COR-L47 (cell line): ENCODE data around the gene PDCD6IP.
A peak's percentile ranks its signal among the peaks of the same experiment; 100 is the strongest.
"Not testable (repeated sequence)": the region's sequence is repeated elsewhere in the genome, so short reads cannot be mapped to it uniquely, and the experiment has no call there.

Source experiments
- DNase-seq: peaks from one replicate; lab custom pipeline; 2025; lab: John Stamatoyannopoulos, UW

The PDCD6IP gene

DNA sequence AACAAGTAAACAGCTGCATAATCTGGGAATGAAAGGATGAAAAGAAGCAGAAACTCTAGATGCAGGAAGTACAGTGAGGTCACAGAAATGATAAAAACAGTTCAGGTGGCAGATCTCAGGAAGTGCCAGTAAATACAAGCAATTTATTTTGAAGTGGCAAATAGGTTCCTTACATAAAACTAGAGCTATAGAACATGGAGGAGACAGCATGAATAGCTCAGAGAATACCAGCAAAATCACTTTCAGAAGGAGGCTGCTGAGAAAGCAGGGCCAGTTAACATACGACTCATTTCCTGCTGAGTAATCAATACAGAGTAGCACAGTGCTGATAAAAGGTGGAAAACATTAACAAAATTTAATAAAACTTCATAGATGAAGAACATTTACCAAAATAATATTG is 57.0 kb downstream of the PDCD6IP start:
- not testable (repeated sequence) for DNase-seq

DNA sequence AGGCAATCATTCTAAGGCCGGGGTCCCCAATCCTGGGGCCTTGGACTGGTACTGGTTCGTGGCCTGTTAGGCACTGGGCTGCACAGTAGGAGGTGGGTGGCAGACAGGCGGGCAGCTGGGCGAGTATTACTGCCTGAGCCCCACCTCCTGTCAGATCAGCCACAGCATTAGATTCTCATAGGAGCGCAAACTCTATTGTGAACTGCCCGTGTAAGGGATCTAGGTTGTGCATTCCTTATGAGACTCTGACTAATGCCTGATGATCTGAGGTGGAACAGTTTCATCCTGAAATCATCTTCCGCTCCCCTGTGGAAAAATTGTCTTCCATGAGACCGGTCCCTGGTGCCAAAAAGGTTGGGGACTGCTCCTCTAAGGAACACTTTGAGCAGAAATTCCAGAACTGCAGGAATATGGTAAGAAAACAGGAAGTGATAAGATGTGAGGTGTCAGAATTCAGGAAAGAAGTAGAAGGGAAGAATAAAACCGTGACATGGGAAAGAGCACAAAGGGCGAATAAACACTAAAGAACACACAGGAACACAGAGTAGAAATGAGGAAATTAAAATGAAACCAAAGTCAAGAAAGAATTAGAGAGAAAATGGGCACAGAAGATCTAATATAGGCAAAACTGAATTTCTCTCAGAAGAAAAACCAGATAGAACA is 57.6 kb downstream of the PDCD6IP start:
- no peak for DNase-seq

DNA sequence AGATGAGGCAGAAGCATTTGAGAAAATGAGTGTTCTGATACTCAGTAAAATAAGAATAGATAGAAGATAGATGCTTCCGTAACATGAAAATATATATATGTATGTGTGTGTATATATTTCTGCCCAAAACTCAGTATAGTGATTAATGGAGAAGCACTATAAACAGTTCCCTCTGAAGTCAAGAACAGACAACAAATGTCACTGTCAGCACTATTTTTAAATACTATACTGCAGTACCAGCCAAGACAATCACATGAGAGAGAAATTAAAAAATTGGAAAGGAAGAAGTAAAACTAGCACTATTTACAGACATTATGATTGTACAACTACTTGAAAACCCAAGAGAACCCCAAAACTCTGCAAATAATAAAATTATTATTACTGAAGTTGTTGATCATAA is 59.3 kb downstream of the PDCD6IP start:
- DNase-seq: not testable (repeated sequence)

DNA sequence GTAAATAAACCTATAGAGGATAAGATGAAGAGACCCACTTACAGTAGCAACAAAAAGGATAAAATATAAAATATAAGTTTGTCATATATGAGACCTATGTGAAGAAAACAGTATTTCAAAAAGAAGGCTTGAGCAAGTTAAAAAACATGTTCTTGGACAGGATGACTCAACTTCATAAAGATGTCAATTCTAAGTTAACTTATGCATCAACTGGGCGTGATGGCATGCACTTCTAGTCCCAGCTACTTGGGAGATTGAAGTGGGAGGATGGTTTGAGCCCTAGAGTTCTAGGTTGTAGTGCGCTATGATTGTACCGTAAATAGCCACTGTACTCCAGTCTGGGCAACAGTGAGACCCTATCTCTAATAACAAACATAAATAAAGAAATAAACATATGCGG is 59.7 kb downstream of the PDCD6IP start:
- DNase-seq: no peak

DNA sequence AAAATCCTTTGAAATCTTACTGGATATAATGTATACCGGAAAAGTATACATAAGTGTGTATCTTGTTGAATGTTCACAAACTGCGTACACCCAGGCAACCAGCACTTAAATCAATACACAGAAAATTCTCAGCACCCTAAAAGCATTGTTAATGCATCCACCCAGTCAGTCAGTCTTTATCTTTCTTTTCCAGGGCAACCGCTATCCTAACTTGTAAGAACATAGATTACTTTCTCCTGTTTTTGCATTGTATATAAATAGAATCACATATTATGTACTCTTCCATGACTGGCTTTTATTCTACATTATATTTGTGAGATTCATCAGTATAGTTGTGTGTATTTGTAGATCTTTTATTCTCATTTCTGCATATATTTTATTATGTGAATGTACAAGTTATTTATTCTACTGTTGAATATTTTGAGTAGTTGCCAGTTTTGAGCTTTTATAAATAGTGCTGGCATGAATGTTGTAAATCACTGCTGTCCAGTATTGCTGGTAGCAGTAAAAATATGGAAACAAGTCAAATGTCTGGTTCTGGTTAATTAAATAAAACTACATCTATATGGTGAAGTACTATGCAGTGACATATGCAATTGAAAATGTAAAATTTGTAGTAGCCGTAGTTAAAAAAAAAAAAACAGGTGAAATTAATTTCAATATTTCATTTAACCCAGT is 62.1 kb downstream of the PDCD6IP start:
- DNase-seq: no peak

DNA sequence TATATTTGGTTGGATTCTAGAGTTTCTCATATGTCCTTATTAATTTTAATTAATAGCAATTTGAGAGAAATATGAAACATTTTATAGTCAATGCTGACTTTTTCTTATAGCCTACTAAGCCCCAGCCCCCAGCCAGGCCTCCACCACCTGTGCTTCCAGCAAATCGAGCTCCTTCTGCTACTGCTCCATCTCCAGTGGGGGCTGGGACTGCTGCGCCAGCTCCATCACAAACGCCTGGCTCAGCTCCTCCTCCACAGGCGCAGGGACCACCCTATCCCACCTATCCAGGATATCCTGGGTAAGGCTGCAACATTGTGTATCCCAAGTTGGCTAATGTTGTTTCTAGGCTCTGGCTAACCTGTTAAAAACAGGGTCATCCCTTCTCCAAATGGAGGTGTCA is 66.7 kb downstream of the PDCD6IP start:
- no peak for DNase-seq

DNA sequence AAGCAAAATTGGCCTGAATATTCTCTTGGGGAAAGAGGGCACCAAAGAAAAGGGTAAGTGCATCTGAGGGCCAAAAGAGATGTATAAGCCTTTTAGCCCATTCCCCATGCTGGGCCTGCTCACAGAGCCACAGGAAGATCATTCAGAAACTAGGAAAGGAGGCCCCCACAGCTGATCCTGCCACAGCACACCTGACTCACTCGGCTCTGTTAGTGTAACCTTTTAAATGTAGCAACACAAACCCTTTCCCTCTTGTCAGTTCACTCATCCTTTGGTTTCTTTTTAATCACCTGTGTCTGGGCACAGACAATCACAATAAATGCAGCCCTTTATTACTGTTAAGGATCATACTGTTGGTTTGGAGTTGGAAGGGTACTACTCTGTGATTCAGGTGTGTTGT is 69.9 kb downstream of the PDCD6IP start:
- no peak for DNase-seq

DNA sequence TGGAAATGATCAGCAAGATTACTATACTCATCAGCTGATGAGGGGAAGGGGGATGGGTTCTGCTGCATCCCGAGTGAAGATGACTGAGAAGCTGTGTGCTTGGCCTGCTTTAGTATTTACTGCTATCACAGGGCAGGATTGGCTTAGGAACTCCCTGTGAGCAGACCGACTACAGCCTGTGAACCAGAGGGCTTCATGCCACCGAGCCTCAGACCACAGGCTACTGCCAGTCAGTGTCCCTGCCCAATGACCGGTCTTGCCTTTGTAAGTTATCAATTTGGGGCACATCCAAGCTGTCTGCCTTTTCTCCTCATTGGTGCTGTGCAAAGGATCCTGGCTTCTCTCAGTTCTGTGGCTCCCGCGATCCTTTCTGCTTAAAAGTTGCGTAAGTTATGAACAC is 71.5 kb downstream of the PDCD6IP start:
- no peak for DNase-seq

DNA sequence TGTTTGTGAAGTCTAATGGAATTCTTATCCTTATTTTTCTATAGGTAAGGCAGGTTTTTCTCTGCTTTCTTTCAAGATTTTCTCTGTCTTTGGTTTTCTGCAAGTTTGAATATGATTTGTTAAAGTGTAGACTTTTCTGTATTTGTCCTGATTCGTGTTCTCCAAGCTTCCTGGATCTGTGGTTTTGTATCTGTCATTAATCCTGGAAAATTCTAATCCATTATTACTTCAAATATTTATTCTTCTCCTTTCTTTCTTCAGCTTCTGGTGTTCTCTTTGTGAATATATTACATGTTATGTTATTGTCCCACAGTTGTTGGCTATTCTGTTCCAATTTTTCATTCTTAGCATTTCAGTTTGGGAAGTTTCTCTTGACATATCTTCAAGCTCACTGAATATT is 76.4 kb downstream of the PDCD6IP start:
- DNase-seq: no peak

DNA sequence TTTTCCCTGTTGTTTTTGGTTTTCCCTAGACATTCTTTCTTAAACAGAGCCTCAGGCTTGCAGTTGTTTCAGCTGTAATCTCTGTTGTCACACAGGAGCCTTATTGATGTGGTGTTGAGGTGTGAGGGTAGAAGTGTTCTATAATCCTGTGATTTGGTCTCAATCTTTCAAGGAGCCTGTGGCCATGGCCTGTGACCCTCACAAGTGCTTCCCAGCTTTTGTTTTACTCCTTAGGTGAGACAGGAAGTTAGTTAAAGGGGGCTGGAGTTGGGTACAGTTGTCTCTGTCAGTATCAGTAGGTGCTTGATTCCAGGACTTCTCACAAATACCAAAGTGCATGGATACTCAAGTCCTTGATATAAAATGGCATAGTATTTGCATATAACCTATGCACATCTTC is 77.2 kb downstream of the PDCD6IP start:
- DNase-seq: no peak

DNA sequence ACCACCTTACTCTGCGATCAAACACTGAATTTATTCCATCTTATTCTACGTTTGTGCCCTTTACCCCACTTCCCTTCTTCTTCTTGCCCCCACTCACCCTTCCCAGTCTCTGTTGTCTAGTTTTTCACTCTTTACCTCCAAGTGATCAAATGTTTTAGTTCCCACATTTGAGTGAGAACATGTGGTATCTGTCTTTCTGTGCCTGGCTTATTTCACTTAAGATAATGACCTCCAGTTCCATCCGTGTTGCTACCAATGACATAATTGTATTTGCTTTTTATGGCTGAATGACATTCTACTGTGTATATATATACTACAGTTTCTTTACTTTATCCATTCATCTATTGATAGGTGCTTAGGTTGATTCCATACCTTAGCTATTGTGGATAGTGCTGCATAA is 78.8 kb downstream of the PDCD6IP start:
- DNase-seq: no peak

DNA sequence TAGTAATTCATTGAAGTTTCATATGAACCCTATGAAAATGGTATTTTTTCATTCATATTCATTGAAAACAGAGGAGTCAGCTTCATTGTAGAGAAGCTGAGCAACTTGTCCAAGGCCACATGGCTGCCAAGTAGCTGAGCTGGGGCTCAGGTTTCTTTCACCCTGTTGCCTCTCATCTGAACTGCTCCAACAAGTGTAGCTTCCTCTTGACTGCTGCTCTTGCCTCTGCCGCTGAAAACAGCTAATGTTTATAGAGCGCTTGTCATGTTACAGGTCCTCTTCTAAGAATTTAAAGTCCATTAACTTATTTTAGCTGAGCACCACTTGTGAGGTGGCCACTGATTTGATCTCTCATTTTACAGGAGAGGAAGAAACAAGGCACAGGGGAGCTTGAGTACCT is 81.1 kb downstream of the PDCD6IP start:
- no peak for DNase-seq

DNA sequence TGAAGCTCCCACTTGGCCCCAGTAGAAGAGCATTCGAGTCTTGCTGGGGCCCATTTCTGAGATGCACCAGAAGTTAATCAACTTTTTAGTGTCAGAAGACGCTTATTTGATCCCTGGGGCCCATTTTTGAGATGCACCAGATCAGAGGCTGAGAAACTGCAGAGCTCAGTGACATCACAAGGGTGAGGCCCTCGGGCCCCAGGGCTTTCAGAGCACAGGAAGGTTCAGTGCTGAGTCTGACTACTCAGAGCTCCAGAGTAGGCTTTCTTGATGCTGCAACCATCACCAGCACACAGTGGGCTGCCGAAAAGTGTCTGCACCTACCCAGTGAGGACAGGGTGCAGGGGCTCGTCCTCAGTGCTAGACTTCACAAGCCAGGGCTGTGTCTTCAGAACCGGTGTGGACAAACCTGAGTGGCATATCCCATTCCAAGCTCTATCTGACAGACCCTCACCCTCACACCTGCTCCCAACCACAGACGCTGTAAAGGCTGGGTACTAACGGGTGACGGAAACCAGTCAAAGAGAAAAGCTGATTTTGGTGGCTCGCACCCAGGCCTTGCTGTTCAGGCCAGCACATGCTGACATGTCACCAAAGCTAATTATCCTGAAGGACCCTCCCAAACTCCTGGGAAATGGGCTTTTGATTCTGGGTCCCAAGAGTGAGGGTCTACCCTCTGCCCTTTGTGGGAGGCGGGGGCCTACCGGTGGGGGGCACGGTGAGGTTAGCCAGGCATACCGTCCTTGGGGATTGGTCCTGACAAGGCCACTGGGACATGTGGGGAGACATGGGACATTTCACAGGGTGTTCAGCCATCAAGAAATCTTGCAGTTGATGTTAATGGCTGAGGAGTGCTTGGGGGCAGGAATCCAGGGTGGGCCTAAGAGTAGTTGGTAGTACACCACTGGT is 83.0 kb downstream of the PDCD6IP start:
- DNase-seq: no peak

DNA sequence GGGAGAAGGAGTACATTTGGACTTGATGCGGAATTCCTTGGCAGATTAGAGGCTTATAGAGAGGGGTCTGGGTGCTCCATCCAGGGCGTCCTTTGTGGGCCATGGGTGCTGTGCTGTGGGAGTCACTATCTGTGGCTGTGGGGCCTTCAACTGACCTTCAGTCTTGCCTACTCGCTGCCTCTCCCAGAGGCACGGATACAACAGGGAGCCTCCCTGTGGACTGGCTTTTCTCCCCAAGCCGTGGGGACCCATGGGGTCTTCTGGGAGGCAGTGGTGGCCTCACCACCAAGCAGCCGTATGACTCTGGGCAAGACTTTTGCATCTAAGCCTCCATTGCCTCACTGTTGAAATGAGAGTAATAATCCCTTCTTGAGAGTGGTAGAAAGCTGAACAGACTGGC is 83.9 kb downstream of the PDCD6IP start:
- no peak for DNase-seq

DNA sequence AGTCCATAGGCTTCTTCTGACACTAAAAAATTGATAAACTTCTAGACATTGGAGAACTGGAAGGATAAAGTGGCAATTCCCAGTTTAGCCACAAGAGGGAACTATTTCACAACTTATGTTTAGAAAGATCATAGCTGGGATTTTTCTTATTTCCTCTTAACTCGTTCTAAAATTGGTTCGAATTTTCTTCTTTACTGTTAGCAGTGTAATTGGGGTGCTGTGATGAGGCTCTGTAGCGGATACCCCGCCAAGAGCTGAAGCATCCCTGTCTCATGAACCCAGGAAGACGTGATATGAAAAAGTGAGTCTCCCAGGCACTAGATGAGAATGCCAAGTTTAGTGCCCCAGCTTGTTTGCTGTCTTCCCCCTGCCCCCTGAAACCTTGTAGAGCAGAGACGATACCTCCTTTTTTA is 85.1 kb downstream of the PDCD6IP start:
- peak; percentile 27 for DNase-seq

DNA sequence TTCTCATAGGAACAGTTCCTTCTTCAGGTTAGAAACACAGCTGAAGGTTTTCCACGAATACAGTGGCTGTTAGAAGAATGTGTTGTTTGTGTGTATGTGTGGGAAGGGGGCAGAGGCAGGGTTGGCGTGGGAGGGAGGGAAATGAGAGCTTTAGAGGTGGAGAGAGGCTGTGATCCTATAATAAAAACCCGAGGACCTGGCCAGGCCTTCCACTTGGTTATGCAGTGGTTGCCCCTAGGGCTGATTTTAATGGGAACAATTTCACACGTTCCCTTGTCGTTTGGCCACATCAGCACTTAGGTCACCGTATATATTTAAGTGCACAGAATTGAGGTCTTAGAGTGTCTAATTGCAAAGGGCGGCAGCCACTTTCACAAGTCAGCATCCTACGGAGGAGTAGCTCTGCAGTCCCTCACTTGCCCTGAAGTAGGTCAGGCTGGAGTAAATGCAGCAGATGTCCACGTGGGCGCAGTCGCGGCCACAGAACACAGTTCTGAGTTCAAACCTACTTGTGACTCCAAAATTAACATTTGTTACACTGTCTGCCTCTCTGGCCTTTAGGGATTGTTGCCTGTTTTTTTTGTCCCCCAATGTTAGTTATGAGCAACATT is 85.6 kb downstream of the PDCD6IP start:
- DNase-seq: no peak

DNA sequence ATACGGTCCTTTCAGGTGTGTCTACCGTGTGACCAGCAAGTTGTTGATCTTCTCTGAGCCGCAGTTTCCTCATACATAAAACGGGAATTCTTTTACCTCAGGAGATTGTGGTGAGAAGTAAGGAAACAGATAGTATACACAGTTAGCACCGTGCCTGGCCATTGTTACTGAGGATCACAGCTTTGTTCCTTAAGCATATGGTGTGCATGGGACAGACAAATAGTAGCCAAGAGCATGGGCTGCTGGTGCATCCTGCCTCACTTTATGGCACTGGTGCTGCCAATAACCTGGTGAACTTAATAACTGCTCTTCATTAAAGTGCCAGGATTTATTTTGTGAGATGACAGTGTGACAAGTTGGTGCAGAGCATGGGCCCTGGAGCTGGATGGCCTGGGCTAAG is 86.3 kb downstream of the PDCD6IP start:
- DNase-seq: no peak

DNA sequence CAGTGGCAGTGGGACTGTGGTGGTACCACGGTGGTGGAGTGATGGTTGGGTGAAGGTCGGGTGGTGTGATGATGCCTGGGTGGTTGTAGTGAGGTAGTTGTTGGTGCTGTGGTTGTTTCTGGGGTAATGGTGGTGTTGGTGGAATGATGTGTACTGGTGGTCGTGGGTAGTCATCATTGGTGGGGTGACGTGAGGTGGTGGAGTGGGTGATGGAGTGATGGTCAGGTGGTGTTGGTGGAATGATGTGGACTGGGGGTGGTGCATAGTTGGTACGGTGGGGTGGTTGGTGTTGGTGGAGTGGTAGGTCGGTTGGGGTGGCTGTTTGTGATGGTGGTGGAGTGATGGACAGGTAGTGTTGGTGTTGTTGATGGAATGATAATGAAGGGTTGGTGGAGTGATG is 87.1 kb downstream of the PDCD6IP start:
- DNase-seq: no peak

DNA sequence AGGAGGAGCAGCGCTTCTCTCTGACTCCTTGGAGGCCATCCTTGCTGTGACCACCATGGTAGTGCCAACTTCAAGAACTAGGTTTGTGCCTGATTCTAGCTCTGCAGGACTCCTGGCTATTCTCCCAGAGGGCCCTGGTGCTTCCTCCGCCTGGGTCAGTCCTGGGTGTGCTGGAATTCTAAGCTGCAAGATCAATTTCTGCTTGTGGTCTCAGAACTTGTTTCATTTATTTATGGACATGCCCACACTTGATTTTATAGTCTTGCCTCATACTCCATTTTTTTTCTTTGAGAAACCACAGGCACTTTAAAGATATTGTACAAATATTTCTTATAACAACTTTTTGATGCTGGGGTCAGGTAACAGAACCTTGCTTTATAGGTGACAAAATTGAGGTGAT is 87.6 kb downstream of the PDCD6IP start:
- DNase-seq: no peak

DNA sequence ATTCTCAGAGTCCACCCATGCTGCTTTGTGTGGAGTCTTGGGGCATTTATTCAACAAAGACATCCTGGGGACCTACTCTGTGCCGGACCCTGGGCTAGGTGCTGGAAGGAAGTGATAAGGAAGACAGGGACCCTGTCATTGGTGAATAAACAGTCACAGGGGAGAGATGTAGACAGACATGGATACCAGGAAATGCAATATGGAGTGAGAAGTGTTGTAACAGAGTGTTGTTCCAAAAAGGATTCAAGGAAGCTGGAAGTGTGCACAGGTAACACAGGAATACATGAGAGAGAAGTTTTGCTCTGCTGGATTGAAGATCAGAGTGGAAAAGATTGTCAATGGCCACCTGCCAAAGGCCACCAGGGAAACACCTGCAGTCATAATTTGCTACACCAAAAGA is 89.0 kb downstream of the PDCD6IP start:
- DNase-seq: no peak

DNA sequence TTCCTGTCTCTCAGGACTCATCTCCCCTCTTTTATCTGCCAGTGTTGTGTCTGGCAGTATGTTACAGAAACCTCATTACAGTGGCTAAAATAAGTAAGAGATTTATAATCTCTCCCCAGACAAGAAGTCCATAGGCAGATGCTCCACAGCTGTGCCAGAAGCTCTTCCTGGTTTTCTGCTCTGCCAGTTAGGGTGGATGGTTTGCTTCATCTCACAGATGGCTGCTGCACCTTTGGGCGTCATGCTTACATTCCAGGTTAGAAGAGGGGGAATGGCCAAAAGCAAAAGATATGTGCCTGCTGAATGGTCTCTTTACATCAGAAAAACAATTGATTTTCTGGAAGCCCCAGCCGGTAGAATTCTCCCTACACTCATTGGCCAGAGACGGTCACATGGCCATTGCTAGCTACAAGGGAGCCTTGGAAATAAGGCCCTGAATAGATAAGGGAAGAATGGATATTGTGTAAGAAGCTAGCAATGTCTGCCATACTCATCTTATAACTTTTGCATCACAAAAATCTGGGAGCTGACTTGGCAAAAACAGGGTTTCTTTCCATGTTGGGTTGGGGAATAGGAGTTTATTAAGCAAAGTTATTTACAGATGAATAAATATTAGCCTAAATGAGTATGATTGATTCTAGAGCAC is 91.1 kb downstream of the PDCD6IP start:
- DNase-seq: no peak

DNA sequence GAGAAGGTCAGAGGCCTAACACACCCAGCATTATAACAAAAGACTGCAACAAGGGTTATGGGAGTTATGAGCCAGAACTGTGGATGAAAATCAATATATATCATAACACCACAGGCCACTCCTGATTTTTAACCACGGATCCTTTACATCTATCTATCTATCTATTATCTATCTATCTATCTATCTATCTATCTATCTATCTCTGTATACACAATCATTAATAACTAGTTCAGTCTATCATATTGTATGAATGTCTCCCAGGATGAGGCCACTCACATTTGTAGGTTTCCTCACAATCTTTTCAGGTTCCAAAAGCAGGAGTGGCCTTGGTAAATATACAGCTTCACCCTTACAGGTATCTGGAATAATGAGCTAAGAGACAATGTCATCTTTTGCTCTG is 94.2 kb downstream of the PDCD6IP start:
- DNase-seq: no peak
